Osteocyte (in vitro differentiated cells): ENCODE measurements around the gene BDH1. TPM values are rescaled to one million over a fixed set of nuclear protein-coding genes. Genes with fewer than 3 reads are reported as not detected.

Source experiments
- DNase-seq: peaks from one replicate; pipeline ENCODE4 v3.0.0; 2021; ENCODE audit warnings: mixed read lengths; ENCODE audit not compliant: unreplicated experiment; ENCODE audit errors: extremely low spot score
- H3K27ac Mint-ChIP-seq: one replicate; pipeline ENCODE4 v1.8.0; 2021; ENCODE audit warnings: mild to moderate bottlenecking, mixed read lengths; ENCODE audit not compliant: unreplicated experiment
- H3K27me3 Mint-ChIP-seq: one replicate; pipeline ENCODE4 v1.8.0; 2021; ENCODE audit warnings: mixed read lengths; ENCODE audit not compliant: unreplicated experiment
- H3K36me3 Mint-ChIP-seq: one replicate; pipeline ENCODE4 v1.8.0; 2021; ENCODE audit warnings: mixed read lengths; ENCODE audit not compliant: unreplicated experiment
- H3K4me1 Mint-ChIP-seq: one replicate; pipeline ENCODE4 v1.8.0; 2021; ENCODE audit warnings: mixed read lengths; ENCODE audit not compliant: unreplicated experiment
- H3K4me3 Mint-ChIP-seq: one replicate; pipeline ENCODE4 v1.8.0; 2021; ENCODE audit warnings: mild to moderate bottlenecking, moderate library complexity, mixed read lengths; ENCODE audit not compliant: unreplicated experiment
- H3K9me3 Mint-ChIP-seq: one replicate; pipeline ENCODE4 v1.8.0; 2021; ENCODE audit warnings: mixed read lengths; ENCODE audit not compliant: unreplicated experiment
- CTCF ChIP-seq: fragments of 200-600 bp; sonication (generic); IDR thresholded peaks from 2 replicates; pipeline ENCODE4 v1.5.0; 2021; ENCODE audit warnings: antibody characterized with exemption, mild to moderate bottlenecking, moderate library complexity
- total RNA-seq: library from RNA; stranded (reverse); gene quantifications from 2 replicates; pipeline ENCODE4 v1.2.1, GENCODE V29; 2021

Gene BDH1
- total RNA-seq, 1 donor from 2014 or later = 12.1 TPM

GRCh38 chr3:197460002-197460401, 95.8 kb downstream of the BDH1 start:
- Mint-ChIP-seq H3K36me3 (no peaks in the 10 kb centered on the region), H3K9me3 (no peaks in the 10 kb centered on the region), H3K27me3 (no peaks in the 10 kb centered on the region), H3K27ac (peak overlapping the region; percentile 19), H3K4me1 (peaks cover 31% of the 10 kb centered on the region), H3K4me3 (no peak overlapping the region)
- DNase-seq = no peak
- TF ChIP-seq CTCF = no peak

Other genes starting within 250 kb of the BDH1 start
- gene RUBCN, start 180.9 kb upstream of the BDH1 start, total RNA-seq = 30.3 and 30.7 TPM in 2 replicates
- gene FYTTD1, start 193.9 kb upstream of the BDH1 start, total RNA-seq = 67.2 and 84.3 TPM in 2 replicates
- gene LRCH3, start 235.3 kb upstream of the BDH1 start, total RNA-seq = 70.2 and 73.1 TPM in 2 replicates